H1 (cell line): Measurements from ENCODE around the gene TLE3. TPM values are rescaled to one million over a fixed set of nuclear protein-coding genes. Genes with fewer than 3 reads are reported as not detected.
A peak's percentile ranks its signal among the peaks of the same experiment; 100 is the strongest.
"Not testable (repeated sequence)": the region's sequence is repeated elsewhere in the genome, so short reads cannot be mapped to it uniquely, and the experiment has no call there.

ENCODE experiments used
- CTCF ChIA-PET: fragments of 300-600 bp; sonication (Branson Sonifier 250); formaldehyde crosslinking; loops from one replicate; lab custom pipeline; 2021; ENCODE audit not compliant: partially characterized antibody; lab: Charles Lee
- POLR2A ChIA-PET: fragments of 300-600 bp; sonication (Branson Sonifier 250); formaldehyde crosslinking; loops from one replicate; lab custom pipeline; 2021; ENCODE audit warnings: inconsistent platforms; ENCODE audit not compliant: partially characterized antibody; lab: Charles Lee
- DNase-seq, 2 experiments: peaks; one replicate each; pipeline versions ENCODE4 v3.0.0 to v3.0.0-alpha.2; 2010 to 2022; ENCODE audit warnings: low spot score in 2 of 2, low read depth in 1 of 2, mixed read lengths in 1 of 2
- FAIRE-seq: peaks from 2 replicates; lab custom pipeline; 2011; peaks lifted over from hg19 to GRCh38; lab: Jason Lieb, UNC
- H2AFZ ChIP-seq: 2 replicates; pipeline ENCODE4 v1.8.1; 2012; ENCODE audit warnings: low read length, inconsistent platforms
- H2AK5ac ChIP-seq: 2 replicates; pipeline ENCODE4 v1.6.1; 2013; ENCODE audit warnings: low read depth, low read length
- H2BK120ac ChIP-seq: replicated peaks from 2 replicates; pipeline ENCODE3; 2013; ENCODE audit warnings: low read depth, low read length, inconsistent platforms
- H2BK12ac ChIP-seq: 2 replicates; pipeline ENCODE4 v1.6.1; 2013; ENCODE audit warnings: low read depth, low read length
- H2BK15ac ChIP-seq: 2 replicates; pipeline ENCODE4 v1.6.1; 2013; ENCODE audit warnings: low read length
- H2BK20ac ChIP-seq: 2 replicates; pipeline ENCODE4 v1.6.1; 2013; ENCODE audit warnings: low read length
- H2BK5ac ChIP-seq: 2 replicates; pipeline ENCODE4 v1.6.1; 2013; ENCODE audit warnings: low read depth, low read length
- H3K14ac ChIP-seq: 2 replicates; pipeline ENCODE4 v1.6.1; 2013; ENCODE audit warnings: inconsistent platforms; ENCODE audit not compliant: insufficient read length
- H3K18ac ChIP-seq: 2 replicates; pipeline ENCODE4 v1.6.1; 2013; ENCODE audit warnings: low read length; ENCODE audit errors: extremely low read depth
- H3K23ac ChIP-seq: 2 replicates; pipeline ENCODE4 v1.6.1; 2013; ENCODE audit warnings: inconsistent platforms; ENCODE audit not compliant: insufficient read length
- H3K23me2 ChIP-seq: 2 replicates; pipeline ENCODE4 v1.6.1; 2013; ENCODE audit warnings: low read depth, low read length
- H3K27ac ChIP-seq: 2 replicates; pipeline ENCODE4 v1.6.1; 2011; ENCODE audit warnings: low read depth, low read length, inconsistent platforms
- H3K27me3 ChIP-seq, 4 experiments: replicated peaks in 1 of 4; 1 replicate in 1 of 4; 2 replicates in 3 of 4; pipeline versions ENCODE4 v1.6.1 to v1.8.1; 2011 to 2013; ENCODE audit warnings: low read length in 3 of 4, mild to moderate bottlenecking in 3 of 4, inconsistent platforms in 2 of 4, mixed read lengths in 2 of 4, moderate library complexity in 1 of 4; ENCODE audit not compliant: control insufficient read depth in 3 of 4, insufficient read depth in 3 of 4; ENCODE audit errors: extremely low read depth in 1 of 4
- H3K36me3 ChIP-seq, 4 experiments: 2 replicates each; pipeline versions ENCODE4 v1.6.1 to v1.8.1; 2011 to 2013; ENCODE audit warnings: mild to moderate bottlenecking in 4 of 4, low read length in 3 of 4, moderate library complexity in 2 of 4, control low read depth in 1 of 4, inconsistent platforms in 1 of 4; ENCODE audit not compliant: insufficient read depth in 4 of 4, control insufficient read depth in 2 of 4
- H3K4ac ChIP-seq: replicated peaks from 2 replicates; pipeline ENCODE3; 2013; ENCODE audit warnings: low read length, low read depth, mixed read lengths, inconsistent platforms; ENCODE audit not compliant: insufficient read length
- H3K4me1 ChIP-seq, 4 experiments: replicated peaks in 1 of 4; 1 replicate in 1 of 4; 2 replicates in 3 of 4; pipeline versions ENCODE4 v1.6.1 to v1.8.1; 2011 to 2013; ENCODE audit warnings: low read length in 3 of 4, inconsistent platforms in 2 of 4, mixed read lengths in 1 of 4; ENCODE audit not compliant: insufficient read depth in 4 of 4, control insufficient read depth in 3 of 4
- H3K4me2 ChIP-seq, 2 experiments: 2 replicates each; pipeline versions ENCODE4 v1.6.1 to v1.8.1; 2011 to 2013; ENCODE audit warnings: low read depth in 2 of 2, low read length in 2 of 2, control low read depth in 1 of 2, inconsistent platforms in 1 of 2, mild to moderate bottlenecking in 1 of 2; ENCODE audit not compliant: insufficient read depth in 1 of 2
- H3K4me3 ChIP-seq, 4 experiments: fragments of 200-600, 300-600 bp in 1 of 4; sonication (generic), shearing (Covaris generic), sonication (Bioruptor Twin) in 1 of 4; 2 replicates each; pipeline versions ENCODE4 v1.5.1 to v1.8.1; 2011 to 2016; ENCODE audit warnings: low read length in 4 of 4, low read depth in 3 of 4, control low read depth in 2 of 4, inconsistent platforms in 2 of 4, mild to moderate bottlenecking in 2 of 4, mixed read lengths in 1 of 4, moderate library complexity in 1 of 4; ENCODE audit not compliant: insufficient read depth in 2 of 4; ENCODE audit errors: extremely low read depth in 1 of 4
- H3K56ac ChIP-seq: replicated peaks from 2 replicates; pipeline ENCODE3; 2013; ENCODE audit warnings: low read depth, mild to moderate bottlenecking, mixed read lengths, low read length, inconsistent platforms; ENCODE audit not compliant: insufficient read length
- H3K79me1 ChIP-seq: 2 replicates; pipeline ENCODE4 v1.6.1; 2013; ENCODE audit warnings: low read depth, low read length, control low read depth
- H3K79me2 ChIP-seq, 2 experiments: 2 replicates each; pipeline versions ENCODE4 v1.6.1 to v1.8.1; 2012 to 2013; ENCODE audit warnings: low read length in 2 of 2, mild to moderate bottlenecking in 2 of 2, inconsistent platforms in 1 of 2; ENCODE audit not compliant: insufficient read depth in 2 of 2, control insufficient read depth in 1 of 2
- H3K9ac ChIP-seq, 4 experiments: replicated peaks in 1 of 4; 1 replicate in 1 of 4; 2 replicates in 3 of 4; pipeline versions ENCODE4 v1.6.1 to v1.8.1; 2011 to 2013; ENCODE audit warnings: low read depth in 3 of 4, low read length in 3 of 4, control low read depth in 2 of 4, mild to moderate bottlenecking in 2 of 4, moderate library complexity in 2 of 4, inconsistent platforms in 1 of 4; ENCODE audit errors: extremely low read depth in 1 of 4
- H3K9me3 ChIP-seq, 2 experiments: 2 replicates each; pipeline versions ENCODE4 v1.6.1 to v1.8.1; 2012 to 2013; ENCODE audit warnings: mild to moderate bottlenecking in 2 of 2, moderate library complexity in 2 of 2, control low read depth in 1 of 2, inconsistent platforms in 1 of 2, low read depth in 1 of 2, low read length in 1 of 2, mixed read lengths in 1 of 2; ENCODE audit not compliant: insufficient read depth in 2 of 2
- H4K20me1 ChIP-seq, 2 experiments: replicated peaks in 1 of 2; 2 replicates each; pipeline versions ENCODE3 to v1.8.1; 2011 to 2013; ENCODE audit warnings: inconsistent platforms in 2 of 2, low read length in 2 of 2, mild to moderate bottlenecking in 1 of 2; ENCODE audit not compliant: insufficient read depth in 2 of 2, control insufficient read depth in 1 of 2
- H4K5ac ChIP-seq: 2 replicates; pipeline ENCODE4 v1.6.1; 2013; ENCODE audit warnings: low read length, low read depth, mixed read lengths, inconsistent platforms; ENCODE audit not compliant: insufficient read length
- H4K8ac ChIP-seq: 2 replicates; pipeline ENCODE4 v1.8.0; 2013; ENCODE audit warnings: mild to moderate bottlenecking, moderate library complexity, low read length, inconsistent platforms; ENCODE audit not compliant: insufficient read depth; ENCODE audit errors: extremely low read depth
- H4K91ac ChIP-seq: replicated peaks from 2 replicates; pipeline ENCODE3; 2013; ENCODE audit warnings: low read length, mixed read lengths, inconsistent platforms; ENCODE audit not compliant: insufficient read length
- WGBS, 2 experiments: shearing (Covaris generic) in 1 of 2; methylation state at CpG; one replicate each; pipeline versions ENCODE4 v1.1.6 to v1.1.7; 2013 to 2015; ENCODE audit warnings: low lambda C conversion rate in 2 of 2, mixed read lengths in 2 of 2, inconsistent platforms in 1 of 2, low coverage in 1 of 2, missing lambda C conversion rate in 1 of 2; ENCODE audit not compliant: insufficient replicate concordance in 2 of 2, insufficient coverage in 1 of 2, insufficient read length in 1 of 2; ENCODE audit errors: extremely low coverage in 1 of 2, missing lambda C conversion rate in 1 of 2; 5-methylcytosine and 5-hydroxymethylcytosine counted together
- polyA plus RNA-seq, 7 experiments: library from polyadenylated mRNA; depleted of rRNA in 3 of 7; stranded (reverse) in 5 of 7; unstranded in 2 of 7; fragments of >200 nt in 5 of 7; fragments of 200-250 nt in 2 of 7; gene quantifications; 1 replicate in 5 of 7; 2 replicates in 1 of 7; 4 replicates in 1 of 7; pipeline versions ENCODE4 v1.2.1 to v1.2.3, GENCODE V29; 2011 to 2013; ENCODE audit warnings: missing spikeins in 2 of 7, mixed read lengths in 2 of 7
- total RNA-seq: library from RNA; stranded (reverse); fragmentation: NEBNext Ultra II Directional; extraction: Animal tissue kit (Norgen Biotek cat#: 25700); gene quantifications from 2 replicates; pipeline ENCODE4 v1.2.1, GENCODE V29; 2021

TLE3 gene
- total and polyA plus RNA-seq, 2 of the 8 experiments (the other 6 are each of a cell fraction or from before 2014, with no cell fraction given): 25.1 to 61.2 TPM

- H3K9ac ChIP-seq, H3K36me3 ChIP-seq, H3K23me2 ChIP-seq, H4K5ac ChIP-seq, H3K79me1 ChIP-seq, CTCF ChIA-PET, FAIRE-seq, H3K18ac ChIP-seq, H2BK15ac ChIP-seq, DNase-seq, H3K23ac ChIP-seq, H3K14ac ChIP-seq, H3K4ac ChIP-seq, H3K9me3 ChIP-seq, H2AFZ ChIP-seq, H2BK20ac ChIP-seq, H2AK5ac ChIP-seq, H3K27me3 ChIP-seq, H4K8ac ChIP-seq, H3K4me3 ChIP-seq, H2BK12ac ChIP-seq, H2BK5ac ChIP-seq, H3K27ac ChIP-seq, H4K20me1 ChIP-seq, H2BK120ac ChIP-seq, H4K91ac ChIP-seq, H3K79me2 ChIP-seq, H3K56ac ChIP-seq: not testable (repeated sequence)
- Histone ChIP-seq H3K4me2 (peak overlapping the region in 1 of 2 experiments; percentile 95; a peak in 1 of 4 replicates), H3K4me1 (peaks cover 7 to 13% (median 10%) of the 10 kb centered on the region in 4 experiments; a peak in 6 of 7 replicates)
- 94% methylated on average over 6 of the region's 9 CpGs; no CpG with 5 or more reads in 1 of the 2 experiments for WGBS, 2 experiments
- POLR2A ChIA-PET: interaction anchor here (8.0 kb wide), 1 partner anchor 15 kb away, joined by 151 read pairs; the partner anchor contains the start of gene TLE3
These were observed 15.0 kb upstream of the TLE3 start for GRCh38 chr15:70112572-70113303.
